SH-SY5Y (cell line): ENCODE data around the gene DYRK3.

ENCODE experiments used
- GATA2 ChIP-seq: IDR thresholded peaks from 2 replicates; pipeline ENCODE4 v1.6.1; 2011; ENCODE audit warnings: mild to moderate bottlenecking, low read depth, low read length
- GATA3 ChIP-seq: IDR thresholded peaks from 2 replicates; pipeline ENCODE4 v1.6.1; 2011; ENCODE audit warnings: low read depth, mild to moderate bottlenecking, low read length, moderate library complexity

Gene DYRK3

GRCh38 chr1:206696812-206697585 is 61.7 kb downstream of the DYRK3 start:
- TF ChIP-seq GATA2 (no peak), GATA3 (no peak)

DNA sequence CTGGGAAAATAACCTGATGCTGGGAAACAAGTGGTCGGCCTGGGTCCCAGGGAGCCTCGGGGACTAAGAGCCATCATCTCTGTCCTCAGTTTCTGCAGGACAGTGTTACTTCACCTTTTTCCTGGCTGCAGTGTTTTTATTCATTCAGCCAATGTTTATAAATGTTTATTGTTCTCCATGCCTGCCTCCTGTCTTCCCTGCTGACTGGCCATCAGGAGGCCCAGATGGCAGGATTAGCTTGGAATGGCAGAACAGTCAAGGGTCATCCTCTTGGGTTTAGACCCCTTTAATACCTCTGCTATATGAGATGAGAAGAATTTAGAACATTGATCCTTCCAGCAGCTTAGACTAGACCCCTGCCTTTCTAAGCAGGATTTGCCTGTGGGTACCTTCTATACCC is 62.7 kb downstream of the DYRK3 start:
- TF ChIP-seq GATA3 (no peak), GATA2 (no peak)
